ENCODE measurements around the gene BTRC. TPM values are rescaled to one million over a fixed set of nuclear protein-coding genes. Genes with fewer than 3 reads are reported as not detected.

BTRC gene
- total RNA-seq, 4 donors from 2014 or later = 9.7 to 16.8 (median 10.7) TPM

DNA sequence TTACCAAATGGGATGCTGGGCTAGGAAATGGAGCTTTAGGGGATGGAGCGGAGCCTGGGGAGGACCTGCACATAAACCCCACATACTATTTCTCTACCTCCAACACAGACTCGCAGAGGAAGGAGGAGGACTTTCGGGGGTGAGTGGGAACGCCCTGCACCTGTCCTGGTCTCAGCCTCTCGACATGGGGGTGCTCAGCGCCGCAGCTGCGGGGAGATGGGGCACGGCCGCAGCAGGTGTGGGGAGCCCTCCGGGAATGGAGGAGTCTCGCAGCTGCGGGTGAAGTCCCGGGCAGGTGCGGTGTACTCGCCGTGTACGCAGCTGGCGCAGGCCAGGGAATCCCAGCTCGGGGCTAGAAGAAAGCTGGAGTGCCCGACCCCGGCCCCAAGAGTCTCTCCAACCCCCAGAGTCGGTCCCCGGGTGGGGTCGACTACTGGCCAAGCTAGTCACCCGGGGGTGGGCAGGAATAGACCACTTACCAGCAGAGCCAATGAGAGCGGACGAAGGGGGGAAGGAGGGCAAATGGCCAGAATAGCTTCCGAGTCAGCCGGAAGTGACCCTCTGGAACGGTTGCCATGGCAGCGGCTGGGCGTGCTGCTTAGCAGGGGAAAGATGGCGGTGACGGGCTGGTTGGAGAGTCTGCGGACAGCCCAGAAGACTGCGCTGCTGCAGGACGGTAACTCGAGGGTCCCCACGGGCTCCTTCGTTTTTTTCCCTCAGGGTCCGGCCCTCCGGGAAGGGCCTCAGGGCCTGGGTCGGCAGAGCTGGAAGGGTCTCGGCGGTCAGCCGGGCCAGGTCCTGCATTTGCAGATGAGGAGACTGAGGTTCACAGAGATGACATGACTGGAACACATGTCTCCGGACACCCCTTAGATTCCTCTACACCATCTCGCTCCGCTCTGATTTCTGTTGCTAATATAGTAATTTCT, 234.0 kb downstream of the BTRC start, which contains the start of the genes DPCD and POLL:
DPCD (plus strand) TSS at position 597 of the 929 bp plus-strand sequence; CDS start at position 613, 16 bp downstream.
POLL (minus strand) TSS at position 533 of the 929 bp plus-strand sequence. CDS start 897 bp downstream, outside the sequence.
- TF ChIP-seq CTCF (IDR thresholded peaks at IDR 0.05; ENCODE audit: low read depth) = no peak

DNA sequence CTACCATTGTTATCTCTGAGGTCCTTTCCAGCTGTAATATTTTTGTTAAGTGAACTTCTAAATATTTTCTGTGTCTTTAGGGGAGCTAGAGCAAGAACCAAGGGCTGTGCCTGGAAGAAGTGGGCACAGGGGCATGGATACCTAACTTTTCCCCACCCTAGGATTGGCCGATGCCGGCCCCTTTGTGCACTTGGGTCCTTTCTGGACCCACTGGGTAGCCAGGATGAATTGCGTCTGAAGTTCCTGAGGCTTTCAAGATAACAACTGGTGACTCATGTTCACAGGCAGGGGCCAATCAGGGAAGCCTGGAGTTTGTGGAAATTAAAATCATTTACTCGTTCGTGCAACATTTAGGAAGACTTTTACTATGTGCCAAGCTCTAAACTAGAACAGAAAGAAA, 234.9 kb downstream of the BTRC start:
- no peak for TF ChIP-seq CTCF (IDR thresholded peaks at IDR 0.05; ENCODE audit: low read depth)

- no peak for TF ChIP-seq CTCF (IDR thresholded peaks at IDR 0.05; ENCODE audit: low read depth)
Measured at GRCh38 chr10:101595591-101596433, 241.8 kb downstream of the BTRC start.

DNA sequence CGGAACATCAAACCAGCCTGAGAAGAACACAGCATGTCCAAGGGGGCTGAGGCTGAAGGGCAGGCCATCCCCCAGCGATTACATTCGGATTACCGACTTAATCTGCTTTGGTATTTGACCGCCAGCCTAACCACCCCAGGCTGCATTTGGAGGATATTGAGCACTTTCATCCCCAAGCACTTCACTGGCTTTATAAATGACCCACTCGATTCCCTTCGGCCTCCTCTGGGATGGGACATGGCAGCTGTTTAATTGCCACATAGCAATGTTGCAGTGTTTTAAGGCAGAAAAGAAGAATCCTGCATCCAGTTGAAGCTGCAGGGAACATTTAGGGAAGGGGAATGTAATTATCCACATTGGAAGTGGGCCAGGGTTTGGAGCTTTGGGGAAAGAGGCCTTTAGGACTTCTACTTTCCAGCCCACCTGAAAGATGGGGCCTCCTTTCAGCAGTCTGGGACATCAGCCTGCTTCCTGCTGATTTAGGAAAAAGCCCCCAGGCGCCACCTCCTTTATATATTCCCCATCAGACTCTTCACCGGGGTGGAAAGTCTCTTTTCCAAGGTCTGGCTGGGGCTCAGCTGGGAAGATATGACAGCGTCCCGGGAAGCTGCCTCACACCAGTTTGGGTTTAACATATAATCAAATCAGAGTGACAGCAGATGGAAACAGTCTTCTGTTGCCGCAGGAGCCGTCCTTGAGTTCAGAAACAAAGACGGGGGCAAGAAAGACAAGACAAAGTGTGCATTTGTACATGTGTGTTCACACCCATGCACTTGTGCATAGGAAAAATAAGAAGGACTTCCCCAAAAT, 243.3 kb downstream of the BTRC start:
- no peak for TF ChIP-seq CTCF (IDR thresholded peaks at IDR 0.05; ENCODE audit: low read depth)

- TF ChIP-seq CTCF (IDR thresholded peaks at IDR 0.05; ENCODE audit: low read depth) = no peak
Measured at GRCh38 chr10:101601541-101601940, 247.6 kb downstream of the BTRC start.

DNA sequence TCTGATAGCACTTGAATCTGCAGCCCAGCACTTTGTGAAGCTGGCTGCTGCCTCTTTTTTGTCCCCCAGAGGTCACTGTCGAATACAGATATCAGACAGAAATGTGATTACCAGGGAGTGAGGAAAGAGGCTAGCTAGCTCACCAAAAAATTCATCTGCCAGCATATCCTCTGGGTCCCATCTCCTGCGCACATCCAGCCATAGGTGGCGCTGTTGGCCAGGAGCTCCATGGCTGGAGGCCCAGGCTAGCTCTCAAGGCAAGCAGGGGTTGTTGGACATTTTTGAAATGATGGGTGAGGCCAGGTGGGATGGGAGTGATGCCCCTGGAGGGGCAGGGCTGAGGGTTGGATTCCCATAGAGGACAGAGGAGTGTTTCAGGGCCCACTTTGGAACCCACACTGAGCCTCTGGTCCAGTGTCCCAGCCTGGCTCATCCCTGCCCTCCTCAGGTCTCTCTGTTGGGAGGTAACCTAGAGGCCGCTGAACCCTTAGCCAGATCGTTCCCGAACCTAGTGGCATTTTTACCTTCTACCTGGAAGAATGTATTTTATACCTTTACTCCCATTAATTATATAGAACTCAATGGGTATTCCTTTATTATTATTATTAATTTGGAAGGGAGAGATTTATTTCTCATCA, 248.9 kb downstream of the BTRC start:
- TF ChIP-seq CTCF (IDR thresholded peaks at IDR 0.05; ENCODE audit: low read depth) = no peak

Small RNAs within 50 kb of the gene (small RNA-seq; reads per million reads assigned to genes)
- gene MIR3158-1 (not detected), gene RNU2-43P (not detected), gene RNU2-59P (2.1 reads per million, percentile 39 among the genes with 10 or more reads in this experiment)

Other genes with a start within 250 kb of the BTRC start
- gene TLX1, start 222.9 kb upstream of the BTRC start, total RNA-seq = not detected
- gene LBX1, start 124.7 kb upstream of the BTRC start, total RNA-seq = not detected
- gene POLL, start 234.1 kb downstream of the BTRC start, total RNA-seq = 10 to 100 TPM; 11.9 to 30.7 (median 21.4) TPM
- 10 to 100 TPM; 12.2 to 16.0 (median 13.5) TPM for gene DPCD, start 234.2 kb downstream of the BTRC start, total RNA-seq

All from subcutaneous adipose tissue (tissue), 4 donors.